ENCODE data around the gene SETD2. TPM values are rescaled to one million over a fixed set of nuclear protein-coding genes. Genes with fewer than 3 reads are reported as not detected.
A peak's percentile ranks its signal among the peaks of the same experiment; 100 is the strongest.
"Not testable (repeated sequence)": the region's sequence is repeated elsewhere in the genome, so short reads cannot be mapped to it uniquely, and the experiment has no call there.

SETD2 gene
- total and polyA plus RNA-seq, 4 donors, result 12.9 to 62.5 (median 33.5) TPM

DNA sequence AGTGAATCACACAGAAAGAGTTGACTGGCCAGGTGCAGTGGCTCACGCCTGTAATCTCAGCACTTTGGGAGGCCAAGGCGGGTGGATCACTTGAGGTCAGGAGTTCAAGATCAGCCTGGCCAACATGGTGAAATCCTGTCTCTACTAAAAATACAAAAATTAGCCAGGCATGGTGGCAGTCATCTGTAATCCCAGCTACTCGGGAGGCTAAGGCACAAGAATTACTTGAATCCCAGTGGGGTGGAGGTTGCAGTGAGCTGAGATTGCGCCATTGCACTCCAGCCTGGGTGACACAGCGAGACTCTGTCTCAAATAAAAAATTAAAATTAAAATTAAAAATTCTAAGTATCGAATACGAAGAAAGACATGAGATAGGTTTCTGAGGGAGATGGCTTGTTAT, 23.4 kb downstream of the SETD2 start:
- H3K4me1 ChIP-seq (ENCODE audit: control insufficient read depth in 1 of 2, insufficient read depth in 2 of 2, low read length in 2 of 2); H3K27ac ChIP-seq (ENCODE audit: low read depth in 1 of 2, low read length in 2 of 2); H3K9me3 ChIP-seq (ENCODE audit: control insufficient read depth, low read length); intact Hi-C loops (cut with DNase I); DNase-seq; H3K27me3 ChIP-seq (ENCODE audit: control insufficient read depth in 1 of 2, insufficient read depth in 2 of 2, low read length in 1 of 2); H3K4me3 ChIP-seq (ENCODE audit: low read length in 2 of 2); H3K36me3 ChIP-seq (ENCODE audit: control insufficient read depth in 1 of 2, insufficient read depth in 2 of 2, low read length in 1 of 2); ATAC-seq (ENCODE audit: low FRiP score): not testable (repeated sequence)
- 95% methylated on average over 7 of the region's 7 CpGs for WGBS, 2 donors

DNA sequence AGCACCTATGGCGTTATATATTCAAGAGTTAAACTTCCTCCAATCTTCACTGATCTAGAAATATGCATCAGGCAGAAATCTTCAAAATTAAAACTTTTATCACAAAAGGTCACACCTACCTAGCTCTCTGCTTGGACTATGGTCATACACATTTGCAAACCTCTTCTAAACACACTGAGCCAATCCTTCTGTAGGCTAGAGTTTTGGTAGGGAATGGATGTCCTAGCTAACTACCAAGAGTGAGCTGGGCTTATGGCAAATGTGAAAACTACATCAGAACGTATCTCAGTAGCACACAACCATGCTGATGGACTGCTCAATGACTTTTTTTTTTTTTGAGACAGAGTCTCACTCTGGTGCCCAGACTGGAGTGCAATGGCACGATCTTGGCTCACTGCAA, 29.6 kb downstream of the SETD2 start:
- 71 to 81% methylated on average over 3 of the region's 3 CpGs for WGBS, 2 donors
- H3K36me3 ChIP-seq (ENCODE audit: control insufficient read depth in 1 of 2, insufficient read depth in 2 of 2, low read length in 1 of 2), result no peaks in the 10 kb centered on the region
- no peaks in the 10 kb centered on the region for H3K27me3 ChIP-seq (ENCODE audit: control insufficient read depth in 1 of 2, insufficient read depth in 2 of 2, low read length in 1 of 2)
- H3K4me1 ChIP-seq (ENCODE audit: control insufficient read depth in 1 of 2, insufficient read depth in 2 of 2, low read length in 2 of 2), result peaks cover 2 to 6% of the 10 kb centered on the region in 2 donors
- no peak for DNase-seq
- no peak overlapping the region for H3K4me3 ChIP-seq (ENCODE audit: low read length in 2 of 2)
- H3K9me3 ChIP-seq (ENCODE audit: control insufficient read depth, low read length), result no peaks in the 10 kb centered on the region
- H3K27ac ChIP-seq (ENCODE audit: low read depth in 1 of 2, low read length in 2 of 2), result peak overlapping the region in 1 of 2 donors; percentile 18
- intact Hi-C loops (cut with DNase I), result no loop called here
- ATAC-seq (ENCODE audit: low FRiP score), result no peak

DNA sequence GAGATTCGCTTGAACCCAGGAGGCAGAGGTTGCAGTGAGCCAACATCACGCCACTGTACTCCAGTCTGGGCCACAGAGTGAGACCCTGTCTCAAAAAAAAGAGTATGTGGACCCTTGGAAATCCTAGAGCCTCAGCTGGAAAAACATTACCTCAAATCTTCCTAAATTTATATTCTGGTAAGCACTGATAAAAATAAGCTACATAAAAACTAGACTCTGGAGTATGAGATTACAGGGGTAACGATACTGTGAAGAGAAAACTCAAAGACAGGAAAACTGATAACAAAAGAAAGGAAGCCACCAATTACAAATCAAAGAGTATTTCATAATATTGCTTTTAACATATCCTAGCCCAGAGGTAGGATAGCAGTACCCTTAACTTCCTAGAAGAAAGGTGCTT, 30.3 kb downstream of the SETD2 start:
- H3K9me3 ChIP-seq (ENCODE audit: control insufficient read depth, low read length), result no peaks in the 10 kb centered on the region
- intact Hi-C loops (cut with DNase I), result no loop called here
- no peak overlapping the region for H3K4me3 ChIP-seq (ENCODE audit: low read length in 2 of 2)
- peaks cover 2 to 3% of the 10 kb centered on the region in 2 donors for H3K4me1 ChIP-seq (ENCODE audit: control insufficient read depth in 1 of 2, insufficient read depth in 2 of 2, low read length in 2 of 2)
- H3K27me3 ChIP-seq (ENCODE audit: control insufficient read depth in 1 of 2, insufficient read depth in 2 of 2, low read length in 1 of 2), result no peaks in the 10 kb centered on the region
- DNase-seq (no peak), ATAC-seq (ENCODE audit: low FRiP score) (no peak)
- 58 to 79% methylated on average over 3 of the region's 3 CpGs for WGBS, 2 donors
- no peaks in the 10 kb centered on the region for H3K36me3 ChIP-seq (ENCODE audit: control insufficient read depth in 1 of 2, insufficient read depth in 2 of 2, low read length in 1 of 2)
- H3K27ac ChIP-seq (ENCODE audit: low read depth in 1 of 2, low read length in 2 of 2), result no peak overlapping the region

DNA sequence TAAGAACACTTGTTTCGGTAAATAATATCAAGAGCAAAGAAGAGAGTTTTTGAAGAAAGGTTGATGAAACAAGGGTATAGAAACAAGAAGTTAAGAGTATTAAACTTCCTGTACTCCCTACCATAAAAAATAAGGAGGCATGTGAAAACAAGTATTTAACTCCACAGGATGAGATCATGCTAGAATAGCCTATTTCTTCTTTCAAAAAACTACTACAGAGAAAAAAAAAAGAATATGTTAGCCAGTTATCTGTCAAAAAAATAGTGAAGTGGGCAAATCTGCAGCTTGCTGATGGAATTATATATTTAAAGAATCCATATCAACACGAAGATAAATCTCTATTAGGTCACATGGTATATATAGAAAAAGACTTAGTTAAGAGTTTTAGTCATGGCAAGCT, 33.4 kb downstream of the SETD2 start:
- peaks cover 0 to 5% of the 10 kb centered on the region in 2 donors for H3K4me1 ChIP-seq (ENCODE audit: control insufficient read depth in 1 of 2, insufficient read depth in 2 of 2, low read length in 2 of 2)

DNA sequence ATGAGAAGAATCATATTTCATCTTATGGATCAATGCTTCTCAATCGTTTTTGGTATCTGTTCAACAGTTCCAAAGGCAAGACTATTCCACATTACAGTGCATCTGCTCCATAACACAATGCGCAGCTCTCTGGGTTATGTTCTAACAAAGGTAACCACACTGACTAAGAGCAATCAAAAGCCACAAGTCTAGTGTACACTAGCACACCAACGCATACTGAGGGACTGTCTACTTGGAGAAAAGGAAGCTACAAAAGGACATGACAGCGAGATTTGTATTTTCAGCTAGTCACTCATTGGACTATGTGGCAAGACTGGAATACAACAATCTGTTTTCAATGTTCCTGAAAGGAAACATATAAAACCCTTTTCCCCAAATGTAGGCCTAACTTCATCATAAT, 35.8 kb downstream of the SETD2 start:
- 89 to 90% methylated on average over 4 of the region's 4 CpGs for WGBS, 2 donors
- Histone ChIP-seq H3K36me3 (ENCODE audit: control insufficient read depth in 1 of 2, insufficient read depth in 2 of 2, low read length in 1 of 2) (peaks cover 3 to 5% of the 10 kb centered on the region in 2 donors), H3K4me1 (ENCODE audit: control insufficient read depth in 1 of 2, insufficient read depth in 2 of 2, low read length in 2 of 2) (peaks cover 0 to 5% of the 10 kb centered on the region in 2 donors), H3K27ac (ENCODE audit: low read depth in 1 of 2, low read length in 2 of 2) (no peak overlapping the region), H3K4me3 (ENCODE audit: low read length in 2 of 2) (no peak overlapping the region), H3K9me3 (ENCODE audit: control insufficient read depth, low read length) (no peaks in the 10 kb centered on the region), H3K27me3 (ENCODE audit: control insufficient read depth in 1 of 2, insufficient read depth in 2 of 2, low read length in 1 of 2) (no peaks in the 10 kb centered on the region)
- DNase-seq (no peak), ATAC-seq (ENCODE audit: low FRiP score) (no peak)
- intact Hi-C loops (cut with DNase I), result no loop called here

More for the DNA sequence above, 33.4 kb downstream of the SETD2 start:
- 50 to 51% methylated on average over 2 of the region's 2 CpGs for WGBS, 2 donors
- no peak overlapping the region for H3K4me3 ChIP-seq (ENCODE audit: low read length in 2 of 2)
- no peaks in the 10 kb centered on the region for H3K36me3 ChIP-seq (ENCODE audit: control insufficient read depth in 1 of 2, insufficient read depth in 2 of 2, low read length in 1 of 2)
- no peak for DNase-seq
- no peaks in the 10 kb centered on the region for H3K27me3 ChIP-seq (ENCODE audit: control insufficient read depth in 1 of 2, insufficient read depth in 2 of 2, low read length in 1 of 2)
- no peak for ATAC-seq (ENCODE audit: low FRiP score)
- intact Hi-C loops (cut with DNase I), result no loop called here
- H3K27ac ChIP-seq (ENCODE audit: low read depth in 1 of 2, low read length in 2 of 2), result no peak overlapping the region
- no peaks in the 10 kb centered on the region for H3K9me3 ChIP-seq (ENCODE audit: control insufficient read depth, low read length)

DNA sequence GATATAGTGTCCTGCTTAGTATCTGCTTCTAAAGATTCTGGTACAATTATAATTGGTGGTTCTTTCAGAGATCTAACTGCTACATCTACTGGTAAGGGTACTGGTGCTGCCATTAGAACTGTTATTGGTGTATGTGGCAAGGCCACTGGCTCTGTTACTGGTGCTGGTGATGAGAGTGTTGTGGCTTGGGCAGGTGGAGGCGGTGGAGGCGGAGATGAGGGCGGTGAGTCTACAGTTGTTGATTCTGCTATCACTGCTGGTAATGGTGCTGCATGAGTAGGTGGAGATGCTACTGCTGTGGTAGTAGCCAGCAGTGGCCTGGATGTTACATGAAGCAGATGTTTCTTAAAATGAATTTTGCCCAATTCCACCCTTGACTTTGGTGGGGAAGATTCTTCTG, 40.1 kb downstream of the SETD2 start:
- Histone ChIP-seq H3K27me3 (ENCODE audit: control insufficient read depth in 1 of 2, insufficient read depth in 2 of 2, low read length in 1 of 2) (no peaks in the 10 kb centered on the region), H3K9me3 (ENCODE audit: control insufficient read depth, low read length) (no peaks in the 10 kb centered on the region), H3K4me1 (ENCODE audit: control insufficient read depth in 1 of 2, insufficient read depth in 2 of 2, low read length in 2 of 2) (peaks cover 0 to 3% of the 10 kb centered on the region in 2 donors), H3K4me3 (ENCODE audit: low read length in 2 of 2) (no peak overlapping the region), H3K27ac (ENCODE audit: low read depth in 1 of 2, low read length in 2 of 2) (no peak overlapping the region), H3K36me3 (ENCODE audit: control insufficient read depth in 1 of 2, insufficient read depth in 2 of 2, low read length in 1 of 2) (peaks cover 3 to 5% of the 10 kb centered on the region in 2 donors)
- no peak for DNase-seq
- intact Hi-C loops (cut with DNase I), result no loop called here
- ATAC-seq (ENCODE audit: low FRiP score), result no peak
- 97 to 100% methylated on average over 3 of the region's 3 CpGs for WGBS, 2 donors

DNA sequence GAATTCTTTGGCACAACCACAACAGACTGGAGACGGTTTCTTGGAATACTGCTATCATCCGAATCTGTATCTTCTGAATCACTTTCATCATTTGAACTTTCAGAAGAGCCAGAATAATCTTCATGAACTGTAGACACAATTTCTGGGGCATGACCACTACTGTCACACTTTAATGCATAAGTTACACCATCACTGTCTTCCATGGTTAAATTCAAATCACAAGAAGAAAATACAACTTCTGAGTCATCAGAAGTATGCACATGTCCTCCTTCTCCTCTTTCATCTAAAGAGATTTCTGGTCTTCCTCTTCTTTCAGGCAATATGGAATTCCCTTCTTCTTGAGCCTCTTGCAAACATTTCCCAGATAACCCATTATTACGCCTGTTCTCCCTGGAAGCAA, 42.5 kb downstream of the SETD2 start:
- intact Hi-C loops (cut with DNase I), result no loop called here
- no peaks in the 10 kb centered on the region for H3K9me3 ChIP-seq (ENCODE audit: control insufficient read depth, low read length)
- WGBS, 2 donors, result 92 to 96% methylated on average over 3 of the region's 3 CpGs

DNA sequence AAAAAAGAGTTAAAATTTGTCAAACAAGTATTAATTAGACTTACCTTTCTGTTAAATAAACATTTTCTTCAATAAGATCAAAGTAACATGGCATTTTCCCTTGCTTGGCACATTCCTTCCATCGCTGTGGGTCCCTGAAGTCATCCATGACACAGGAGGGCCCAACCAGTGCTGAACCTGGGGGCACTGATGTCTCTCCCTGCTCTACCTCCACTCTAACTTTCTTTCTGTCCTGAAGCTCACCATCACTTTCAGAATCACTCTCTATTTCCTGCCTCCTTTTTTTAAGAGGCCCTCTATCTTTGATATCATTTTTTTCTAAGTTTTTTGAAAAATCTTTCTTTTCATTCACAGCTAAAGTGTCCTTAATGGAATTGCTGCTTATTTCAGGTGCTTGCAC, 43.8 kb downstream of the SETD2 start:
- intact Hi-C loops (cut with DNase I), result no loop called here

More for the DNA sequence above, 42.5 kb downstream of the SETD2 start:
- H3K36me3 ChIP-seq (ENCODE audit: control insufficient read depth in 1 of 2, insufficient read depth in 2 of 2, low read length in 1 of 2), result peaks cover 3 to 5% of the 10 kb centered on the region in 2 donors
- ATAC-seq (ENCODE audit: low FRiP score), result no peak
- H3K27me3 ChIP-seq (ENCODE audit: control insufficient read depth in 1 of 2, insufficient read depth in 2 of 2, low read length in 1 of 2), result no peaks in the 10 kb centered on the region
- H3K27ac ChIP-seq (ENCODE audit: low read depth in 1 of 2, low read length in 2 of 2), result no peak overlapping the region
- no peaks in the 10 kb centered on the region for H3K4me1 ChIP-seq (ENCODE audit: control insufficient read depth in 1 of 2, insufficient read depth in 2 of 2, low read length in 2 of 2)
- no peak overlapping the region for H3K4me3 ChIP-seq (ENCODE audit: low read length in 2 of 2)
- no peak for DNase-seq

DNA sequence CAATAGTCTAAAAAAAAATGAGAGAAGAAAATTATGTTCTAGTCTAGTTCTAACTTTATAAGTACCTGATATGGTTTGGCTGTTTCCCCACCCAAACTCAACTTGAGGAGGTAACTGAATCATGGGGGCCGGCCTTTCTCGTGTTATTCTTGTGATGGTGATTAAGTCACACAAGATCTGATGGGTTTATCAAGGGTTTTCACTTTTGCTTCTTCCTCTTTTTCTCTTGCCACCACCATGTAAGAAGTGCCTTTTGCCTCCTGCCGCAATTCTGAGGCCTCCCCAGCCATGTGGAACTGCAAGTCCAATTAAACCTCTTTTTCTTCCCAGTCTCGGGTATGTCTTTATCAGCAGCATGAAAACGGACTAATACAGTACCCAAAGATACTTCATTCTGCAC, 44.5 kb downstream of the SETD2 start:
- H3K27me3 ChIP-seq (ENCODE audit: control insufficient read depth in 1 of 2, insufficient read depth in 2 of 2, low read length in 1 of 2); H3K36me3 ChIP-seq (ENCODE audit: control insufficient read depth in 1 of 2, insufficient read depth in 2 of 2, low read length in 1 of 2); H3K4me3 ChIP-seq (ENCODE audit: low read length in 2 of 2); H3K4me1 ChIP-seq (ENCODE audit: control insufficient read depth in 1 of 2, insufficient read depth in 2 of 2, low read length in 2 of 2); H3K9me3 ChIP-seq (ENCODE audit: control insufficient read depth, low read length); H3K27ac ChIP-seq (ENCODE audit: low read depth in 1 of 2, low read length in 2 of 2); intact Hi-C loops (cut with DNase I); DNase-seq; ATAC-seq (ENCODE audit: low FRiP score): not testable (repeated sequence)
- WGBS, 2 donors, result 55 to 60% methylated on average over 5 of the region's 5 CpGs

More for the DNA sequence above, 43.8 kb downstream of the SETD2 start:
- no peaks in the 10 kb centered on the region for H3K27me3 ChIP-seq (ENCODE audit: control insufficient read depth in 1 of 2, insufficient read depth in 2 of 2, low read length in 1 of 2)
- ATAC-seq (ENCODE audit: low FRiP score), result no peak
- no peak for DNase-seq
- no peaks in the 10 kb centered on the region for H3K4me1 ChIP-seq (ENCODE audit: control insufficient read depth in 1 of 2, insufficient read depth in 2 of 2, low read length in 2 of 2)
- WGBS, 2 donors, result 95 to 100% methylated on average over 1 of the region's 1 CpG
- no peak overlapping the region for H3K27ac ChIP-seq (ENCODE audit: low read depth in 1 of 2, low read length in 2 of 2)
- no peaks in the 10 kb centered on the region for H3K9me3 ChIP-seq (ENCODE audit: control insufficient read depth, low read length)
- peaks cover 3 to 5% of the 10 kb centered on the region in 2 donors for H3K36me3 ChIP-seq (ENCODE audit: control insufficient read depth in 1 of 2, insufficient read depth in 2 of 2, low read length in 1 of 2)
- H3K4me3 ChIP-seq (ENCODE audit: low read length in 2 of 2), result no peak overlapping the region

All from aorta (tissue), 5 donors.